Neural cell (in vitro differentiated cells): ENCODE measurements around the gene SUCO. TPM values are rescaled to one million over a fixed set of nuclear protein-coding genes. Genes with fewer than 3 reads are reported as not detected.

Source experiments
- H2AFZ ChIP-seq: fragments of 200-600, 300-800 bp; sonication (generic), shearing (Covaris generic); 2 replicates; pipeline ENCODE4 v1.6.0; 2014; ENCODE audit warnings: low read depth, mild to moderate bottlenecking, antibody characterized with exemption, low read length, moderate library complexity
- H3F3A ChIP-seq: fragments of 200-600 bp; shearing (Covaris generic); 2 replicates; pipeline ENCODE4 v1.6.1; 2016; ENCODE audit warnings: mild to moderate bottlenecking, moderate library complexity, mixed read lengths, antibody characterized with exemption, low read length; ENCODE audit not compliant: insufficient read depth, poor library complexity, severe bottlenecking
- H3K27ac ChIP-seq: fragments of 200-600, 300-800 bp; sonication (generic), shearing (Covaris generic); 2 replicates; pipeline ENCODE4 v1.5.1; 2014; ENCODE audit warnings: mild to moderate bottlenecking, low read length, moderate library complexity
- H3K27me3 ChIP-seq: fragments of 300-800, 200-600 bp; sonication (generic), shearing (Covaris generic); 2 replicates; pipeline ENCODE4 v1.6.0; 2014; ENCODE audit warnings: mild to moderate bottlenecking, low read depth, low read length, moderate library complexity; ENCODE audit not compliant: insufficient read depth
- H3K36me3 ChIP-seq: fragments of 300-800, 200-600 bp; sonication (generic), shearing (Covaris generic); 2 replicates; pipeline ENCODE4 v1.5.1; 2014; ENCODE audit warnings: mild to moderate bottlenecking, antibody characterized with exemption, low read length, moderate library complexity; ENCODE audit not compliant: insufficient read depth
- H3K4me2 ChIP-seq: fragments of 300-800, 200-600 bp; sonication (generic), shearing (Covaris generic); 2 replicates; pipeline ENCODE4 v1.6.0; 2014; ENCODE audit warnings: mild to moderate bottlenecking, low read length
- H3K4me3 ChIP-seq: fragments of 300-800, 200-600 bp; sonication (generic), shearing (Covaris generic); 2 replicates; pipeline ENCODE4 v1.5.1; 2014; ENCODE audit warnings: mild to moderate bottlenecking, low read length, moderate library complexity
- H3K79me2 ChIP-seq: fragments of 200-600 bp; shearing (Covaris generic); replicated peaks from 2 replicates; pipeline ENCODE4 v1.6.0; 2014; ENCODE audit warnings: mild to moderate bottlenecking, low read length, moderate library complexity; ENCODE audit not compliant: insufficient read depth
- H3K9ac ChIP-seq: fragments of 300-800, 200-600 bp; sonication (generic), shearing (Covaris generic); 2 replicates; pipeline ENCODE4 v1.6.1; 2016; ENCODE audit warnings: mild to moderate bottlenecking, low read length, mixed read lengths
- H3K9me2 ChIP-seq: fragments of 200-600 bp; shearing (Covaris generic); 2 replicates; pipeline ENCODE4 v1.6.1; 2016; ENCODE audit warnings: mild to moderate bottlenecking, low read length, mixed read lengths; ENCODE audit not compliant: insufficient read depth
- H3K9me3 ChIP-seq: fragments of 200-600, 300-800 bp; sonication (generic), shearing (Covaris generic); 2 replicates; pipeline ENCODE4 v1.6.1; 2016; ENCODE audit warnings: mild to moderate bottlenecking, mixed run types, low read length, moderate library complexity, mixed read lengths
- H4K20me1 ChIP-seq: fragments of 200-600 bp; shearing (Covaris generic); 2 replicates; pipeline ENCODE4 v1.6.1; 2016; ENCODE audit warnings: mild to moderate bottlenecking, mixed run types; ENCODE audit not compliant: insufficient read depth
- CTCF ChIP-seq: fragments of 450-650 bp; IDR thresholded peaks from 2 replicates; pipeline ENCODE4 v1.5.1; 2014; ENCODE audit warnings: antibody characterized with exemption, mild to moderate bottlenecking, moderate library complexity; ENCODE audit not compliant: poor library complexity, severe bottlenecking
- EP300 ChIP-seq: fragments of 450-650 bp; conservative IDR thresholded peaks from 2 replicates; pipeline ENCODE4 v1.6.1; 2014; ENCODE audit warnings: antibody characterized with exemption, mild to moderate bottlenecking, moderate library complexity; ENCODE audit not compliant: poor library complexity, severe bottlenecking
- EZH2 ChIP-seq: fragments of 200-600, 300-800 bp; shearing (Covaris generic), sonication (generic); IDR thresholded peaks from 2 replicates; pipeline ENCODE4 v1.6.1; 2014; ENCODE audit warnings: antibody characterized with exemption, low read length, borderline replicate concordance, mild to moderate bottlenecking; ENCODE audit not compliant: insufficient read depth, poor library complexity, severe bottlenecking
- MXI1 ChIP-seq: fragments of 450-650 bp; conservative IDR thresholded peaks from 2 replicates; pipeline ENCODE4 v1.6.1; 2014; ENCODE audit warnings: antibody characterized with exemption, mild to moderate bottlenecking; ENCODE audit not compliant: poor library complexity, severe bottlenecking
- POLR2AphosphoS5 ChIP-seq: IDR thresholded peaks from 2 replicates; pipeline ENCODE4 v1.6.1; 2012
- RAD21 ChIP-seq: fragments of 450-650 bp; conservative IDR thresholded peaks from 2 replicates; pipeline ENCODE4 v1.6.1; 2014; ENCODE audit warnings: antibody characterized with exemption, mild to moderate bottlenecking, moderate library complexity
- REST ChIP-seq: IDR thresholded peaks from 2 replicates; pipeline ENCODE4 v1.6.1; 2012; ENCODE audit warnings: borderline replicate concordance
- SMC3 ChIP-seq: fragments of 450-650 bp; conservative IDR thresholded peaks from 2 replicates; pipeline ENCODE4 v1.6.1; 2014; ENCODE audit warnings: antibody characterized with exemption, mild to moderate bottlenecking, moderate library complexity; ENCODE audit not compliant: poor library complexity
- TAF1 ChIP-seq: IDR thresholded peaks from 2 replicates; pipeline ENCODE4 v1.6.1; 2012; ENCODE audit warnings: low read depth
- polyA plus RNA-seq: library from polyadenylated mRNA; depleted of rRNA; stranded (reverse); fragments of >200 nt; gene quantifications from 2 replicates; pipeline ENCODE4 v1.2.3, GENCODE V29; 2014

SUCO gene
- polyA plus RNA-seq, 1 donor from 2014 or later, result 43.4 TPM

- Histone ChIP-seq H3K36me3 (no peaks in the 10 kb centered on the region), H3K4me2 (no peak overlapping the region), H4K20me1 (no peaks in the 10 kb centered on the region), H3K79me2 (no peaks in the 10 kb centered on the region), H3K9ac (no peak overlapping the region), H2AFZ (no peak overlapping the region), H3K9me2 (no peaks in the 10 kb centered on the region), H3K27me3 (no peaks in the 10 kb centered on the region), H3F3A (no peaks in the 10 kb centered on the region), H3K9me3 (no peaks in the 10 kb centered on the region), H3K4me3 (no peak overlapping the region), H3K27ac (no peak overlapping the region)
- no peak for TF ChIP-seq CTCF
Observed at GRCh38 chr1:172657586-172657985, 124.6 kb downstream of the SUCO start.

GRCh38 chr1:172658871-172659453 lies 126.0 kb downstream of the SUCO start, which contains the start of gene FASLG:
Gene FASLG, plus strand, starts transcription at chr1:172659103. Its CDS starts 99 bp downstream, at chr1:172659202.
- Histone ChIP-seq H3K4me3 (no peak within 1 kb of the TSS), H3K27me3 (no peaks in the 10 kb centered on the region), H3K9me3 (no peaks in the 10 kb centered on the region), H2AFZ (no peak within 1 kb of the TSS), H3K4me2 (no peak within 1 kb of the TSS), H4K20me1 (no peaks in the 10 kb centered on the region), H3K9ac (no peak within 1 kb of the TSS), H3K36me3 (no peaks in the 10 kb centered on the region), H3F3A (no peaks in the 10 kb centered on the region), H3K27ac (no peak within 1 kb of the TSS), H3K79me2 (no peaks in the 10 kb centered on the region), H3K9me2 (no peaks in the 10 kb centered on the region)
- TF ChIP-seq SMC3, result no peak
- TF ChIP-seq TAF1, result no peak
- no peak for TF ChIP-seq EZH2
- TF ChIP-seq REST, result no peak

GRCh38 chr1:172661107-172661506 lies 128.2 kb downstream of the SUCO start:
- Histone ChIP-seq H3K9me3 (no peaks in the 10 kb centered on the region), H4K20me1 (no peaks in the 10 kb centered on the region), H3F3A (no peaks in the 10 kb centered on the region), H3K36me3 (no peaks in the 10 kb centered on the region), H2AFZ (no peak overlapping the region), H3K9me2 (no peaks in the 10 kb centered on the region), H3K9ac (no peak overlapping the region), H3K4me2 (no peak overlapping the region), H3K27ac (no peak overlapping the region), H3K27me3 (no peaks in the 10 kb centered on the region), H3K4me3 (no peak overlapping the region), H3K79me2 (no peaks in the 10 kb centered on the region)
- TF ChIP-seq SMC3, result no peak
- TF ChIP-seq RAD21, result no peak
- TF ChIP-seq CTCF, result no peak
- TF ChIP-seq MXI1, result no peak
- no peak for TF ChIP-seq EP300
- TF ChIP-seq TAF1, result no peak
- no peak for TF ChIP-seq POLR2AphosphoS5
- no peak for TF ChIP-seq REST
- no peak for TF ChIP-seq EZH2
